Smooth muscle cell (in vitro differentiated cells): ENCODE measurements around the gene ADGRA1. TPM values are rescaled to one million over a fixed set of nuclear protein-coding genes. Genes with fewer than 3 reads are reported as not detected.
A peak's percentile ranks its signal among the peaks of the same experiment; 100 is the strongest.

Source experiments
- DNase-seq: peaks from one replicate; lab custom pipeline; 2025; ENCODE audit not compliant: unreplicated experiment; lab: John Stamatoyannopoulos, UW
- H2AFZ ChIP-seq: fragments of 200-600 bp; sonication (generic); 2 replicates; pipeline ENCODE4 v1.6.0; 2016; ENCODE audit warnings: antibody characterized with exemption, low read depth, mild to moderate bottlenecking
- H3F3A ChIP-seq: fragments of 200-600 bp; sonication (generic); 2 replicates; pipeline ENCODE4 v1.6.0; 2017; ENCODE audit warnings: antibody characterized with exemption, low read depth
- H3K27ac ChIP-seq: fragments of 200-600 bp; sonication (generic); 2 replicates; pipeline ENCODE4 v1.5.1; 2016; ENCODE audit warnings: low read depth, mild to moderate bottlenecking
- H3K27me3 ChIP-seq: fragments of 200-600 bp; sonication (generic); 2 replicates; pipeline ENCODE4 v1.6.1; 2016; ENCODE audit warnings: low read depth, mild to moderate bottlenecking
- H3K36me3 ChIP-seq: fragments of 200-600 bp; sonication (generic); 2 replicates; pipeline ENCODE4 v1.5.1; 2016; ENCODE audit warnings: low read depth
- H3K4me1 ChIP-seq: fragments of 200-600 bp; sonication (generic); 2 replicates; pipeline ENCODE4 v1.5.1; 2016; ENCODE audit warnings: low read depth
- H3K4me2 ChIP-seq: fragments of 200-600 bp; sonication (generic); 2 replicates; pipeline ENCODE4 v1.6.0; 2016; ENCODE audit warnings: mild to moderate bottlenecking
- H3K4me3 ChIP-seq: fragments of 200-600 bp; sonication (generic); 2 replicates; pipeline ENCODE4 v1.5.1; 2016; ENCODE audit warnings: mild to moderate bottlenecking
- H3K79me2 ChIP-seq: fragments of 200-600 bp; sonication (generic); 2 replicates; pipeline ENCODE4 v1.6.0; 2016; ENCODE audit warnings: low read depth, mild to moderate bottlenecking
- H3K9ac ChIP-seq: fragments of 200-600 bp; sonication (generic); 2 replicates; pipeline ENCODE4 v1.6.0; 2016; ENCODE audit warnings: low read depth
- H3K9me3 ChIP-seq: fragments of 200-600 bp; sonication (generic); replicated peaks from 2 replicates; pipeline ENCODE4 v1.5.1; 2016; ENCODE audit warnings: low read depth
- H4K20me1 ChIP-seq: fragments of 200-600 bp; sonication (generic); 2 replicates; pipeline ENCODE4 v1.6.0; 2016; ENCODE audit warnings: low read depth
- CTCF ChIP-seq: fragments of 200-600 bp; sonication (generic); IDR thresholded peaks from 2 replicates; pipeline ENCODE4 v1.5.1; 2017; ENCODE audit warnings: borderline replicate concordance, mild to moderate bottlenecking, antibody characterized with exemption; ENCODE audit not compliant: insufficient read depth, poor library complexity, severe bottlenecking
- WGBS: methylation state at CpG from one replicate; pipeline ENCODE4 v1.1.7; 2016; ENCODE audit warnings: low lambda C conversion rate; 5-methylcytosine and 5-hydroxymethylcytosine counted together
- polyA plus RNA-seq: library from polyadenylated mRNA; unstranded; fragments of >200 nt; fragmentation: Nextera tagmentation; extraction: Ambion mirVana; gene quantifications from 2 replicates; pipeline ENCODE4 v1.2.1, GENCODE V29; 2016
- total RNA-seq: library from RNA; depleted of rRNA; stranded (reverse); fragments of >200 nt; gene quantifications from 2 replicates; pipeline ENCODE4 v1.2.3, GENCODE V29; 2014

ADGRA1 gene
- total and polyA plus RNA-seq, 2 experiments from 2014 or later = not detected

- peaks cover 9% of the 10 kb centered on the region for H4K20me1 ChIP-seq
- no peak overlapping the region for H3K4me2 ChIP-seq
- no peak overlapping the region for H3K4me3 ChIP-seq
- H3K9ac ChIP-seq = no peak overlapping the region
- 88% methylated on average over 34 of the region's 34 CpGs for WGBS
- peaks cover 4% of the 10 kb centered on the region for H3F3A ChIP-seq
- no peak for DNase-seq
- no peak overlapping the region for H2AFZ ChIP-seq
- no peak for TF ChIP-seq CTCF
- no peaks in the 10 kb centered on the region for H3K79me2 ChIP-seq
- no peaks in the 10 kb centered on the region for H3K36me3 ChIP-seq
- peaks cover 17% of the 10 kb centered on the region for H3K4me1 ChIP-seq
- no peaks in the 10 kb centered on the region for H3K9me3 ChIP-seq
- no peaks in the 10 kb centered on the region for H3K27me3 ChIP-seq
- no peak overlapping the region for H3K27ac ChIP-seq
Observed at GRCh38 chr10:133157662-133158436, 70.1 kb downstream of the ADGRA1 start.

GRCh38 chr10:133158437-133158755 is 70.7 kb downstream of the ADGRA1 start:
- WGBS = 84% methylated on average over 12 of the region's 12 CpGs

GRCh38 chr10:133158756-133159610 is 71.3 kb downstream of the ADGRA1 start:
- DNase-seq = peak; percentile 52
- no peak overlapping the region for H2AFZ ChIP-seq
- no peaks in the 10 kb centered on the region for H3K9me3 ChIP-seq
- no peak overlapping the region for H3K9ac ChIP-seq
- H3K79me2 ChIP-seq = no peaks in the 10 kb centered on the region
- peaks cover 17% of the 10 kb centered on the region for H3K4me1 ChIP-seq
- peak overlapping the region; percentile 99 for H3K4me2 ChIP-seq
- peaks cover 9% of the 10 kb centered on the region for H4K20me1 ChIP-seq
- peaks cover 4% of the 10 kb centered on the region for H3F3A ChIP-seq
- whole genome bisulfite sequencing = 68% methylated on average over 23 of the region's 23 CpGs
- no peak overlapping the region for H3K4me3 ChIP-seq
- H3K27me3 ChIP-seq = no peaks in the 10 kb centered on the region
- no peak overlapping the region for H3K27ac ChIP-seq
- H3K36me3 ChIP-seq = no peaks in the 10 kb centered on the region
- no peak for TF ChIP-seq CTCF

More at GRCh38 chr10:133158437-133158755, 70.7 kb downstream of the ADGRA1 start:
- Histone ChIP-seq H4K20me1 (peaks cover 9% of the 10 kb centered on the region), H3K9me3 (no peaks in the 10 kb centered on the region), H3K4me3 (no peak overlapping the region), H3K9ac (no peak overlapping the region), H2AFZ (no peak overlapping the region), H3F3A (peaks cover 4% of the 10 kb centered on the region), H3K4me1 (peaks cover 17% of the 10 kb centered on the region), H3K27me3 (no peaks in the 10 kb centered on the region), H3K4me2 (no peak overlapping the region), H3K79me2 (no peaks in the 10 kb centered on the region), H3K36me3 (no peaks in the 10 kb centered on the region), H3K27ac (no peak overlapping the region)
- no peak for DNase-seq
- TF ChIP-seq CTCF = no peak
